OCI-LY3 (cell line): ENCODE results near the gene KLHL25.

Experiments
- H2AFZ ChIP-seq: fragments of 200-600, 300-600 bp; shearing (Covaris generic); 2 replicates; pipeline ENCODE4 v1.6.0; 2014; ENCODE audit warnings: antibody characterized with exemption, low read depth, low read length
- H3K27ac ChIP-seq: fragments of 200-600, 300-600 bp; sonication (generic); 2 replicates; pipeline ENCODE4 v1.5.1; 2014; ENCODE audit warnings: mild to moderate bottlenecking, low read length, moderate library complexity, mixed read lengths
- H3K27me3 ChIP-seq: fragments of 200-600, 300-600 bp; sonication (generic); 2 replicates; pipeline ENCODE4 v1.6.1; 2014; ENCODE audit warnings: low read depth, low read length, mixed read lengths
- H3K36me3 ChIP-seq: fragments of 200-600, 300-600 bp; sonication (generic); replicated peaks from 2 replicates; pipeline ENCODE3; 2014; ENCODE audit warnings: low read depth, low read length, mixed read lengths
- H3K4me1 ChIP-seq: fragments of 300-600, 200-600 bp; sonication (generic); 2 replicates; pipeline ENCODE4 v1.6.1; 2014; ENCODE audit warnings: low read length, mixed read lengths
- H3K4me2 ChIP-seq: fragments of 200-600, 300-600 bp; sonication (generic); 2 replicates; pipeline ENCODE4 v1.6.1; 2014; ENCODE audit warnings: low read length, mixed read lengths
- H3K4me3 ChIP-seq: fragments of 300-600, 200-600 bp; sonication (generic); 2 replicates; pipeline ENCODE4 v1.5.1; 2014; ENCODE audit warnings: antibody characterized with exemption, mild to moderate bottlenecking, low read length, moderate library complexity
- H3K79me2 ChIP-seq: fragments of 300-600, 200-600 bp; shearing (Covaris generic); 2 replicates; pipeline ENCODE4 v1.6.1; 2014; ENCODE audit warnings: mild to moderate bottlenecking, low read length, mixed read lengths
- H3K9ac ChIP-seq: fragments of 300-600, 200-600 bp; shearing (Covaris generic); 2 replicates; pipeline ENCODE4 v1.6.0; 2014; ENCODE audit warnings: mild to moderate bottlenecking, low read length, moderate library complexity
- H3K9me3 ChIP-seq: fragments of 200-600, 300-600 bp; shearing (Covaris generic); 2 replicates; pipeline ENCODE4 v1.6.1; 2014; ENCODE audit warnings: low read length, mixed read lengths; ENCODE audit not compliant: insufficient read depth
- H4K20me1 ChIP-seq: fragments of 200-600, 300-600 bp; sonication (generic); 2 replicates; pipeline ENCODE4 v1.6.1; 2016; ENCODE audit warnings: low read length, mixed read lengths; ENCODE audit not compliant: insufficient read depth
- CTCF ChIP-seq: fragments of 200-600, 300-600 bp; sonication (generic); IDR thresholded peaks from 2 replicates; pipeline ENCODE4 v1.5.1; 2014; ENCODE audit warnings: antibody characterized with exemption, low read length, low read depth
- EZH2phosphoT487 ChIP-seq: fragments of 200-600 bp; shearing (Covaris generic); IDR thresholded peaks from 2 replicates; pipeline ENCODE4 v1.6.1; 2018; ENCODE audit warnings: antibody characterized with exemption, mixed run types, low read depth

Gene KLHL25

GRCh38 chr15:85730001-85730820 lies 64.5 kb downstream of the KLHL25 start:
- H3K4me2 ChIP-seq, result no peak overlapping the region
- H3K9ac ChIP-seq, result no peak overlapping the region
- H3K79me2 ChIP-seq, result no peaks in the 10 kb centered on the region
- no peak overlapping the region for H2AFZ ChIP-seq
- peaks cover 9% of the 10 kb centered on the region; the same call in 1 of the 2 replicates for H3K9me3 ChIP-seq
- no peak overlapping the region for H3K4me3 ChIP-seq
- no peaks in the 10 kb centered on the region for H3K4me1 ChIP-seq
- no peaks in the 10 kb centered on the region for H3K27me3 ChIP-seq
- peaks cover 74% of the 10 kb centered on the region for H3K36me3 ChIP-seq
- no peak for TF ChIP-seq EZH2phosphoT487
- peak; percentile 84 for TF ChIP-seq CTCF
- no peaks in the 10 kb centered on the region for H4K20me1 ChIP-seq
- H3K27ac ChIP-seq, result peak overlapping the region; percentile 6; the same call in 1 of the 2 replicates

- no peaks in the 10 kb centered on the region for H3K79me2 ChIP-seq
- H3K4me2 ChIP-seq, result no peak overlapping the region
- H3K4me1 ChIP-seq, result peaks cover 8% of the 10 kb centered on the region
- H3K4me3 ChIP-seq, result no peak overlapping the region
- no peaks in the 10 kb centered on the region for H4K20me1 ChIP-seq
- no peaks in the 10 kb centered on the region for H3K27me3 ChIP-seq
- no peak overlapping the region for H3K9ac ChIP-seq
- H3K36me3 ChIP-seq, result peaks cover 78% of the 10 kb centered on the region
- no peaks in the 10 kb centered on the region for H3K9me3 ChIP-seq
- H3K27ac ChIP-seq, result no peak overlapping the region
- no peak for TF ChIP-seq CTCF
- no peak for TF ChIP-seq EZH2phosphoT487
- H2AFZ ChIP-seq, result no peak overlapping the region
These were observed 67.7 kb downstream of the KLHL25 start for GRCh38 chr15:85727068-85727467.

GRCh38 chr15:85726454-85726853 lies 68.3 kb downstream of the KLHL25 start:
- Histone ChIP-seq H3K79me2 (no peaks in the 10 kb centered on the region), H3K27me3 (no peaks in the 10 kb centered on the region), H4K20me1 (no peaks in the 10 kb centered on the region), H3K4me2 (no peak overlapping the region), H3K4me3 (no peak overlapping the region), H3K27ac (no peak overlapping the region), H3K36me3 (peaks cover 78% of the 10 kb centered on the region), H2AFZ (no peak overlapping the region), H3K4me1 (peaks cover 8% of the 10 kb centered on the region), H3K9ac (no peak overlapping the region), H3K9me3 (no peaks in the 10 kb centered on the region)
- TF ChIP-seq CTCF, result no peak
- no peak for TF ChIP-seq EZH2phosphoT487

- Histone ChIP-seq H3K27me3 (no peaks in the 10 kb centered on the region), H3K9ac (no peak overlapping the region), H3K4me1 (peaks cover 11% of the 10 kb centered on the region), H3K79me2 (no peaks in the 10 kb centered on the region), H3K27ac (no peak overlapping the region), H3K9me3 (no peaks in the 10 kb centered on the region), H4K20me1 (no peaks in the 10 kb centered on the region), H3K4me3 (no peak overlapping the region), H2AFZ (no peak overlapping the region), H3K4me2 (no peak overlapping the region), H3K36me3 (peaks cover 80% of the 10 kb centered on the region)
- no peak for TF ChIP-seq EZH2phosphoT487
These were observed 69.2 kb downstream of the KLHL25 start for GRCh38 chr15:85725564-85725963.
